ENCODE data around the gene DTX2. TPM values are rescaled to one million over a fixed set of nuclear protein-coding genes. Genes with fewer than 3 reads are reported as not detected.
"Not testable (repeated sequence)": the region's sequence is repeated elsewhere in the genome, so short reads cannot be mapped to it uniquely, and the experiment has no call there.

DTX2 gene
- total RNA-seq, 4 donors from 2014 or later, result 50.4 to 121 (median 74.2) TPM

DNA sequence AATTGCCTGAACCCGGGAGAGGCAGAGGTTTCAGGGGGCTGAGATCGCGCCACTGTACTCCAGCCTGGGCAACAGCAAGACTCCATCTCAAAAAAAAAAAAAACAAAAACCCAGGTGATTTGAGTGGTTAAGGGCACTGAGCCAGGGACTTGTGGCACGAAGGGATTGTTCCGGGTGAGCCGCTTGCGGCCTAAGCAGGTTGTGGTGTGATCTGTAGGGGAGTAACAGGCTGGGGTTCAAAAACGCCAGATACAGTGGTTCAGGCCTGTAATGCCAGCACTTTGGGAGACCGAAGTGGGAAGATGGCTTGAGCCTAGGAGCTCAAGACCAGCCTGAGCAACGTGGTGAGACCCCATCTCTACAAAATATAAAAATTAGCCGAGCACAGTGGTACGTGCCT is 17.7 kb upstream of the DTX2 start:
- H3K27me3 ChIP-seq, H3K4me1 ChIP-seq, H3K9me3 ChIP-seq, H3K36me3 ChIP-seq, H3K27ac ChIP-seq, H3K4me3 ChIP-seq: not testable (repeated sequence)
- DNase-seq (ENCODE audit: low spot score in 2 of 2), result peak in 1 of 2 donors; percentile 32
- WGBS, result 66% methylated on average over 7 of the region's 12 CpGs

DNA sequence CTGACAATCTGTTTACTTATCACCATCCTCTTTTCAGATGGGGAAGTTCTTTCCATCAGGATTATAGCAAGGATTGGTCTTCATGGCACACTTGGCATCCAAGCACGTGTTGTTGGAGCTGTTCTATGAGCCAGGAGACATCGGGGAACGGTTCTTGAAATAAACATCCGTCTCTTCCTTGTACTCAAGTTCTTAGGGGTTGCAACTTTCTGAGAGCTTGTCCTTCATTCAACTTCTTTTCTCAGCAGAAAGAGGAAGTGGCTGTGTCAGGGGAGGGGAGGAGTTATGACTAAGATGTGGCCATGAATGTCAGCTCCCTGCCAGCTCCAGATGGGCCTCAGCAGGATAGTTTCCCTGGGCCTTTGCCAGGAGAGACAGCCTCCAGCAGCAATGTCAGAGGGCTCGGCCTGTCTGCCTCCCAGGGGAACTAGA is 15.9 kb upstream of the DTX2 start:
- not testable (repeated sequence) for DNase-seq (ENCODE audit: low spot score in 2 of 2); H3K36me3 ChIP-seq; H3K9me3 ChIP-seq; H3K4me1 ChIP-seq; H3K27me3 ChIP-seq; H3K27ac ChIP-seq; H3K4me3 ChIP-seq
- 0% methylated on average over 4 of the region's 5 CpGs for WGBS

DNA sequence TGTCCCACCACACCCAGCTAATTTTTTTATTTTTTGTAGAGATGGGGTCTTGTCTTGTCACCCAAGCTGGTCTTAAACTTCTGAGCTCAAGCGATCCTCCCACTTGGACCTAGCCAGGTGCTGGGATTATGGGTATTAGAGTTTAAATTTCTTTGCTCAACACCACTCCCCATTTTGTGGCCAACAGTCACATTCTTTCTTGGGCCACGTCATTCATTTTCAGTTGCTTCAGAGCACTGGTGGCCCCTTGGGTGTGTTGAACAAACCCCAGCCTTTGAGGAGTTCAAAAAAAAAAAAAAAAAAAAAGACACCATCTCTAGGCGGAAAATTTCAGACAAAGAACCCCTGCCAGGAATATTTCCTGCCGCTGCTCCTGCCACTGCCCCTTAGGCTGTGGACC is 4.5 kb upstream of the DTX2 start:
- not testable (repeated sequence) for H3K9me3 ChIP-seq; H3K27me3 ChIP-seq; H3K4me3 ChIP-seq; H3K36me3 ChIP-seq; DNase-seq (ENCODE audit: low spot score in 2 of 2); H3K27ac ChIP-seq; H3K4me1 ChIP-seq
- WGBS, result no CpG with 5 or more reads among the region's 4 CpGs

DNA sequence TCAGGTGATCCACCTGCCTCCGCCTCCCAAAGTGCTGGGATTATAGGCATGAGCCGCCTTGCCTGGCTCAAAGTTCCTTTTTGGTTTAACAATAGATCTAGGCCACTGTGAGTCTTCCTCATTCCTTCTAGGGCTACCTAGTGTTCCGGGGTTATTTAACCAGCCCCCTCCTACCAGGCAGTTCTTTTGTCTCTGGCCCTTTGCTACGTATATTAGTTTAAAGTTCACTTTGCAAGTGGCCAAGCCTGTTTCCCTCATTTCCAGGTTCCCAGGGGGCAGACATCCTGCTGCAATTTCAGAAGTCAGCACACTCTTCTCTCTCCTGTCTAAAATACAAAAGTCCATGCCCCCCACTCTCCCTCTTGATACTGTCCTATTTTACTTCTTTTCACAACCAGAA is 3.0 kb upstream of the DTX2 start:
- not testable (repeated sequence) for H3K27ac ChIP-seq; H3K4me1 ChIP-seq; H3K4me3 ChIP-seq; DNase-seq (ENCODE audit: low spot score in 2 of 2); H3K27me3 ChIP-seq; H3K36me3 ChIP-seq; H3K9me3 ChIP-seq
- WGBS, result 43% methylated on average over 1 of the region's 4 CpGs

DNA sequence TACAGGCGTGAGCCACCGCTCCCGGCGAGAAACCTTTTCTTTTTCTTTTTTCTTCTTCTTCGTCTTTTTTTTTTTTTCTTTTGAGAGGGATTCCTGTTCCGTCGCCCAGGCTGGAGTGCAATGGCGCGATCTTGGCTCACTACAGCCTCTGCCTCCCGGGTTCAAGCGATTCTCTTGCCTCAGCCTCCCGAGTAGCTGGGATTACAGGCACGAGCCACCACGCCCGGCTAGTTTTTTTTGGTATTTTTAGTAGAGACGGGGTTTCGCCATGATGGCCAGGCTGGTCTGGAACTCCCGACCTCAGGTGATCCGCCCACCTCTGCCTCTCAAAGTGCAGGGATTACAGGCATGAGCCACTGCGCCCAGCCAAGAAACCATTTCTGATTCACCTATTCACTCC is 742 bp upstream of the DTX2 start:
- H3K9me3 ChIP-seq, H3K4me3 ChIP-seq: not testable (repeated sequence)

DNA sequence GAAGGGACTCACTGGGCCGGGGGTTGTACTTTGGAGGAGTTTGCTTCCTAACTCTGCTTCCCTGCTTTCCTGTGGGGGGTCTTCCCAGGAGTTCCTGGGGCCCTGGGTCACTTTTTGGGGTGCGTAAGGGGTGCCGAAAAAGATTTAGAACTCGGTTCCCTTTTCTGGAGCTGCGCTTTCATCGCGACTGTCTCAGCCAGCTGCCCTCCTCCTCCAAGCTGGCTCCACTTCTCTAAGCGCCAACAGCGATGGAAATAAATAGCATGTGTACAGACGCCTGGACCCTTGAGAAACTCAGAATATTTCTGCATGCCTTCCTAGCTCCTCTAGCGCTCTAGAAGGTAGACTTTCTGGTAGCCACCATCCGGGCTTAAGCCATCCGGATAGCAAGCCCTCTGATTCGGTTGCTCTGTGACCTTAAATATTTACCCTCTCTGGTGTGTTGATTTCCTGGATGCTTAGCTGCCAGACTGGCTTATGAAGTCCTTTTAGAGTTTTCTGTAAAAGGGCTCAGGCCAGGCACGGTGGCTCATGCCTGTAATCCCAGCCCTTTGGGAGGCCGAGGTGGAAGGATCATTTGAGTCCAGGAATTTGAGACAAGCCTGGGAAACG is 868 bp downstream of the DTX2 start:
- not testable (repeated sequence) for H3K27ac ChIP-seq; DNase-seq (ENCODE audit: low spot score in 2 of 2); H3K4me3 ChIP-seq; H3K36me3 ChIP-seq; H3K9me3 ChIP-seq; H3K27me3 ChIP-seq
- H3K4me1 ChIP-seq, result peaks cover 17% of the 10 kb centered on the region
- no CpG with 5 or more reads among the region's 17 CpGs for WGBS

More for the DNA sequence above, 742 bp upstream of the DTX2 start:
- DNase-seq (ENCODE audit: low spot score in 2 of 2); H3K27me3 ChIP-seq; H3K27ac ChIP-seq; H3K36me3 ChIP-seq: not testable (repeated sequence)
- peaks cover 10% of the 10 kb centered on the region for H3K4me1 ChIP-seq
- WGBS, result 84% methylated on average over 14 of the region's 20 CpGs

DNA sequence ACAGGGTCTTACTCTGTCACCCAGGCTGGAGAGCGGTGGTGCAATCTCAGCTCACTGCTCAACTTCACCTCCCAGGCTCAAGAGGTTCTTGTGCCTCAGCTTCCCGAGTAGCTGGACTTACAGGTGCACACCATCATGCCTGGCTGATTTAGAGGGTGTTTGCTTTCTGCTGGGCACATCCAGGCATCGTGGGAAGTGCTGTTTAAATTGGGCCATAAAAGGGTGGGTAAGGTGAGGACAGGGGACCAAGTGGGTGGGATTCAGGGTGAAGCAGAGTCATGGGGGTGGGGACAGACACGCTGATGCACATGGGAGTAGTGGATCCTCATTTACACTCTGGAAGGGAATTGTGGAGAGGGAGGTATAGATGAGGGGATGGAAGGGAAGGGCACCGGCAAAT is 3.5 kb downstream of the DTX2 start:
- H3K27me3 ChIP-seq; H3K9me3 ChIP-seq; H3K36me3 ChIP-seq; DNase-seq (ENCODE audit: low spot score in 2 of 2); H3K4me3 ChIP-seq; H3K27ac ChIP-seq: not testable (repeated sequence)
- H3K4me1 ChIP-seq, result peaks cover 23% of the 10 kb centered on the region
- 70% methylated on average over 4 of the region's 5 CpGs for WGBS

DNA sequence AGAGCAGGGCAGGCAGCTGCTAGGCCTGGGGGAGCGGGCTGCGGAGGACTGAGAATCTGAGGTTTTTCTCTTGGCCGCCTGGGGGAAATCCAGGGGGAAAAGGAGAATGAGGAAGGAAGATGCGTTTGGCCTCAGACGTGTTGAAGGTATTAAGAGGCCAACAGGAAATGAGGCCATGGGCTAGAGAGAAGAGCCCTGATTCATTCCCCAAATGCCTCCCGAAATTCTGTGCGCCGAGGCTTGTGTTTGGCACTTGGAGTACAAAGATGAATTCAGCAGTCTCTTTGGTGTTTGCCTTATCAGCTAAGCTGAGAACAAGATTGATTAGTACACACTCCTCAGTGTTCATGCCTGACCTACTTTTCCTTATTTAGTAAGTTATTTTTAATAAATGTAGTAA is 4.4 kb downstream of the DTX2 start:
- H3K36me3 ChIP-seq; H3K9me3 ChIP-seq; DNase-seq (ENCODE audit: low spot score in 2 of 2); H3K4me3 ChIP-seq; H3K27ac ChIP-seq; H3K27me3 ChIP-seq: not testable (repeated sequence)
- no CpG with 5 or more reads among the region's 8 CpGs for whole genome bisulfite sequencing
- H3K4me1 ChIP-seq, result peaks cover 23% of the 10 kb centered on the region

DNA sequence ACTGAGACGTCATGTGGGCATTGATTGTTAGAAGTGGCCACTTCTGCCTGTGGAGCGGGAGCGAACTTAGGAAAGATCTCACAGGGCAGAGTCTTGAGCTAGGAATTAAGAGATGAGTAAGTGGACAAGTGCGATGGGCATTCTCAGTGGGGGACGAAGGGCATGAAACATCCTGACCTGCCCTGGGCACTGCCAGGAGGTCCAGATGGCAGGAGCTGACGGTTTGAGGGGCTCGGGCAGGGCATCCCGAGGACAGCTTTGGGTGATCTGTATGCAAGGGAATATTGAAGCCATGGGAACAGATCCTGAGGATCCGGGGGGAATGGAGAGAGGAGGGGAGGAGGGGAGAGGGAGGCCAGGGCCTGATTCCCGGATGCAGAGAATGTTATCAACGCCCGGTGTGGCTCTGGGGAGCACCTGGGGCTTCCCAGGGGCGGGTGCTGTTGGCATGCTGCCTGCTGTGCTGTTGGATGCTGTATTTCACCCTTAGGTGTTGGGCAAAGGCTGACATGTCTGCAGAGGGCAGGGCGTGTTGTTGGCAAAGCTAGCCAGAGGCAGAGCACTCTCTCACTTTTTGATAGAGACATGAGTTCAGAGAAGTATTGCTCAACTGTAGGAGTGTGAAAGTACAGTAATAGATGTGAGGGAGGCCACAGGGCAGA is 6.4 kb downstream of the DTX2 start:
- not testable (repeated sequence) for H3K27me3 ChIP-seq; H3K27ac ChIP-seq; H3K9me3 ChIP-seq; H3K36me3 ChIP-seq; H3K4me3 ChIP-seq; DNase-seq (ENCODE audit: low spot score in 2 of 2)
- peaks cover 23% of the 10 kb centered on the region for H3K4me1 ChIP-seq
- WGBS, result 50% methylated on average over 10 of the region's 14 CpGs

DNA sequence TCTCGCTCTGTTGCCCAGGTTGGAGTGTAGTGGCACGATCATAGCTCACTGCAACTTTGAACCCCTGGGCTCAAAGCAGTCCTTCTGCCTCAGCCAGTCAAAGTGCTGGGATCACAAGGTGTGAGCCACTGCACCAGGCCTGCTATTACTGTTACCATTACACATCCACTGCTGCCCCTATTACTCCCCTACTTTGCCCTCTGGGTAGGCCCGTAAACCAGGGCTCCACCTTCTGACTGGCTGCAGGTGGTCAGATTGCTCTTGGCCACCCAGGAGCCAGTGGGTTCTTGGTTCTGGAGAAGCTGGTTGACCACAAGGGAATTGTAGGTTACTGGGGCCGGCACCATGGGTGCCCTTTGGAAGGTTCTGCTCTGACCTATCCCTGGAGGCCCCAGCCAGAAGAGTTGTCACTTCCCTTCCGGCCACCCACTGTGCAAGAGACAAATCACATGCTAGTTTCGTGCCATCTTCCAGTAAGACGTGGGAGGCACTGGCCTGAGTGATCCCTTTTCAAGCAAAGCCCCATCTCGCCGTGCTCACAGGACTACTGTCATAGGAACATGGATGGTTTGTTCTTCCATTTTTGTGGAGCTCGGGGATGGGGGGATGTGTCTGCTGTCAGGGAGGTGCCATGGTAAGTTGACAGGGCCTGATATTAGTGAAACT is 10.2 kb downstream of the DTX2 start:
- H3K9me3 ChIP-seq; H3K4me3 ChIP-seq; H3K27me3 ChIP-seq; DNase-seq (ENCODE audit: low spot score in 2 of 2); H3K36me3 ChIP-seq; H3K27ac ChIP-seq: not testable (repeated sequence)
- peaks cover 12% of the 10 kb centered on the region for H3K4me1 ChIP-seq
- WGBS, result 80% methylated on average over 5 of the region's 10 CpGs

DNA sequence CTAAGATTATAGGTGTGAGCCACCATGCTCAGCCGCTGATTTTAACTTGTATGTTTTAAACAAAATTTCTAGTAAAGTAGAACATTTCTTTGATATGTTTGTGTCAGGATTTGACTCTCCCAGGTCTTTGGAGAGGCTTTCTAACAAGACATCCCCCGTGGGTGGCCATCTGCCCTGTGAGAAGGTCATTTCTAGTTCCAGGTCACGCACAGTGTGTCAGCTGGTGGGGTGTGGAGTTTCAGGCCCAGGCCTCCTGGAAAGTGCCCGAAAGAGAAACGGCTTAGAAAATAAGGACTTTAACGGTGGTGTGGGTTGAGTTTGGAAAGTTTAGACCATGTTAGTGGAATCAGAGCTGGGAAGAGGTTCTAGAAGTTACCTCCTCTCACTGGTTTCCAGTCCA is 11.6 kb downstream of the DTX2 start:
- not testable (repeated sequence) for H3K9me3 ChIP-seq; H3K4me3 ChIP-seq; H3K36me3 ChIP-seq; H3K27ac ChIP-seq; H3K4me1 ChIP-seq; H3K27me3 ChIP-seq; DNase-seq (ENCODE audit: low spot score in 2 of 2)
- 100% methylated on average over 2 of the region's 6 CpGs for WGBS

DNA sequence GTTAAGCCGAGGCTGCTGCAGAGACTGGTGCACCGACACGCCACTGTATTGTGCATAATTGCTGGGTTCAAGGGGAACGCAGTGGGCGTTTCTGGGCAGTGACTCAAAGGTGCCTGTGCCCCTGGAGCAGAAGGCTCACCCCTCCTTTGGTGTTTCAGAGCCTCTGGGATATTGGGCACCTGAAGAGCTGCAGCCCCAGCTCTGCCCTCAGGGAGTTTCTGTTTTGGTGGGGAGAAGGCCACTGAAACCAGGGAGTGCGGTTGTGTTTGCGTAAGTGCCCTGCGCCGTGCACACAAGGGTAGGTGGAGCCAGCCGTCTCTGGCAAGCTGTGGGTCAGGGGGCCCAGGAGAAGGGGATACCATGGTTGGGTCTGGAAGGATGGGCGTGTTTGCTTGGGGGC is 14.8 kb downstream of the DTX2 start:
- H3K4me3 ChIP-seq; H3K27ac ChIP-seq; DNase-seq (ENCODE audit: low spot score in 2 of 2); H3K27me3 ChIP-seq; H3K9me3 ChIP-seq; H3K4me1 ChIP-seq: not testable (repeated sequence)
- peaks cover 17% of the 10 kb centered on the region for H3K36me3 ChIP-seq
- WGBS, result no CpG with 5 or more reads among the region's 11 CpGs

DNA sequence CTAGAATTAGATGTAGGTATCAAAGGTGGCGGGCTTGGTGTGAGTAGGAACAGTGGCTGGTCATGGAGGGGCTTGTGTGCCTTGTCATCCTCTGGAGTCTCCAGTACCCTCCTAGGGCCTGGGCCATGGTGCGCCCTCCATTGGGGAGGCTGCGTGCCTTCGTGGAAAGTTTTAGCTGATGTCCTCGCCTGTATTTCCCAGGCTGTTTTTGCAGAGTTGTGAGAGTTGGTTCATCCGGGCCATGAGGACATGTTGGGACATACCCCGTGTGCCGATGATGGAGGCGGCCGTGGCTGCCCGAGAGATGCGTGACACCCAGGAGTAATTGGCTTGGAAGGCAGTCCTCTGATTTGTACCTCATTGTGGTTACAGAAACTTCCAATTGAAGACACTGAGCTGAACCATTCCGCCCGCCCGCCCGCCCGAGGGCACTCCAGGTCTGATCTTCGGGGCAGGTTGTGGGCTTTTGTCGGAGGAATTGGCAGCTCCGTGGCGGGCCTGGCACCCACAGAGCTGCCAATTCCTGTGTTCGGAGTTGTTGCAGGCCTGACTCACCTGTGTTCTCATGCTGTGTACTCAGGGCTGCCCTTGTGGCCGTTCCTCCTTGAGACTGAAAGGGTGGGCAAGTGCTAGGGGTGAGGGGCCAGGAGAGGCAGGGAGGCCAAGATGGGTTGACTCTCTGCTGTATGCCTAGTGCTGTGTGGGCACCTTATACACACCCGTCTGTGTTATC is 15.4 kb downstream of the DTX2 start:
- not testable (repeated sequence) for H3K4me3 ChIP-seq; DNase-seq (ENCODE audit: low spot score in 2 of 2); H3K9me3 ChIP-seq; H3K27ac ChIP-seq; H3K27me3 ChIP-seq; H3K4me1 ChIP-seq
- peaks cover 14% of the 10 kb centered on the region for H3K36me3 ChIP-seq
- WGBS, result 79% methylated on average over 2 of the region's 24 CpGs

DNA sequence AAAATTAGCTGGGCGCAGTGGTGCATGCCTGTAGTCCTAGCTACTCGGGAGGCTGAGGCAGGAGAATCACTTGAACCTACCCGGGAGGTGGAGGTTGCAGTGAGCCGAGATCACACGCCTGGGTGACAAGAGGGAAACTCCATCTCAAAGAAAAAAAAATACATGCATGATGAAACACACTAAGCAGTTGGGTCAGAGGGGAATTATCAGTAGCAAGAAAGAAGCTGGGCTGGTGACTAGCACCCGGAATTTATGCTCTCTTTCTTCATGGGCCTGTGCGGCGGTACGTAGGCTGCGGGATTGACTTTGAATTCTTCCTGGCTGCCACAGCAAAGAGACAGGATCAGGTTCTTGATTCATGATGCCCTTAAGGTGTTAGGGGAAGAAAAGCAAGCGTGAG is 18.1 kb downstream of the DTX2 start:
- H3K27ac ChIP-seq; H3K27me3 ChIP-seq; H3K4me3 ChIP-seq; H3K4me1 ChIP-seq; DNase-seq (ENCODE audit: low spot score in 2 of 2); H3K9me3 ChIP-seq: not testable (repeated sequence)
- 68% methylated on average over 6 of the region's 11 CpGs for WGBS
- H3K36me3 ChIP-seq, result peaks cover 32% of the 10 kb centered on the region
